Stomach (tissue), 9 donors: ENCODE measurements around the gene CAPZB. TPM values are rescaled to one million over a fixed set of nuclear protein-coding genes. Genes with fewer than 3 reads are reported as not detected.

Experiments
- DNase-seq, 2 donors: peaks; one replicate each; pipeline versions ENCODE4 v3.0.0 to v3.0.0-alpha.2; 2013 to 2019
- H3K27ac ChIP-seq, 5 donors: fragments of 200-600 bp in 4 of 5; sonication (generic) in 4 of 5; one replicate each; pipeline ENCODE4 v1.5.1; 2013 to 2019; ENCODE audit warnings: mild to moderate bottlenecking in 1 of 5, moderate library complexity in 1 of 5
- H3K27me3 ChIP-seq, 3 donors: fragments of 200-600 bp; sonication (generic); one replicate each; pipeline ENCODE4 v1.5.1; 2017 to 2019; ENCODE audit warnings: mixed run types in 1 of 3
- H3K36me3 ChIP-seq, 4 donors: fragments of 200-600 bp; sonication (generic); 1 replicate in 3 of 4; 2 replicates in 1 of 4; pipeline ENCODE4 v1.5.1; 2016 to 2019
- H3K4me1 ChIP-seq, 4 donors: fragments of 200-600 bp; sonication (generic); one replicate each; pipeline ENCODE4 v1.5.1; 2016 to 2019
- H3K4me3 ChIP-seq, 4 donors: fragments of 200-600 bp; sonication (generic) in 3 of 4; one replicate each; pipeline ENCODE4 v1.5.1; 2016 to 2019; ENCODE audit warnings: mild to moderate bottlenecking in 1 of 4
- H3K9me3 ChIP-seq, 4 donors: fragments of 200-600 bp; sonication (generic); one replicate each; pipeline ENCODE4 v1.5.1; 2016 to 2019
- CTCF ChIP-seq, 7 experiments: fragments of 450-650 bp in 4 of 7; fragments of 200-600 bp in 3 of 7; sonication (generic) in 3 of 7; IDR thresholded peaks; one replicate each; pipeline ENCODE4 v1.5.1; 2016 to 2019; ENCODE audit warnings: antibody characterized with exemption in 7 of 7, control low read depth in 2 of 7, mild to moderate bottlenecking in 1 of 7
- EP300 ChIP-seq: sonication (generic); formaldehyde crosslinking; IDR thresholded peaks from one replicate; pipeline ENCODE4 v1.6.1; 2017; ENCODE audit warnings: antibody characterized with exemption
- POLR2A ChIP-seq, 4 donors: fragments of 450-650 bp; IDR thresholded peaks; one replicate each; pipeline ENCODE4 v1.6.1; 2016; ENCODE audit warnings: antibody characterized with exemption in 4 of 4, control low read depth in 2 of 4, mild to moderate bottlenecking in 1 of 4, moderate library complexity in 1 of 4
- POLR2AphosphoS5 ChIP-seq, 3 donors: sonication (generic); formaldehyde crosslinking; IDR thresholded peaks; one replicate each; pipeline ENCODE4 v1.6.1; 2016; ENCODE audit warnings: antibody characterized with exemption in 3 of 3
- WGBS, 5 donors: extraction: QIAGEN DNeasy Blood & Tissue Kit in 3 of 5; methylation state at CpG; one replicate each; pipeline versions ENCODE4 v1.1.5 to v1.1.7; 2013 to 2018; 5-methylcytosine and 5-hydroxymethylcytosine counted together
- intact Hi-C: fragments of 100-400 bp; cut with DNase I; formaldehyde crosslinking; loops from one replicate; pipeline ENCODE4 v1.15.1; 2023; ENCODE audit warnings: low total_unique reads
- polyA plus RNA-seq, 3 donors: library from polyadenylated mRNA; stranded (reverse); fragments of 200-250 nt; gene quantifications; one replicate each; pipeline ENCODE4 v1.2.3, GENCODE V29; 2013
- total RNA-seq, 5 donors: library from RNA; depleted of rRNA; stranded (reverse); fragments of >200 nt; gene quantifications; one replicate each; pipeline versions ENCODE4 v1.1.0 to v1.2.3, GENCODE V29; 2014 to 2016
- donor health status: healthy with polysubstance abuse.
- donor health status: Bipolar disorder and iron deficiency.
- donor health status: healthy.

The CAPZB gene
- total and polyA plus RNA-seq, 8 donors, result 84.9 to 345 (median 155) TPM

- WGBS, 5 donors, result 83 to 88% (median 84%) methylated on average over 9 to 10 of the region's 10 CpGs
- peaks cover 19 to 74% (median 55%) of the 10 kb centered on the region in 4 donors for H3K4me1 ChIP-seq
- intact Hi-C loops, result no loop called here
- H3K4me3 ChIP-seq, result no peak overlapping the region
- no peaks in the 10 kb centered on the region for H3K27me3 ChIP-seq
- DNase-seq, result no peak
- TF ChIP-seq CTCF (IDR thresholded peaks at IDR 0.05) (no peak), POLR2AphosphoS5 (IDR thresholded peaks at IDR 0.05) (no peak), POLR2A (IDR thresholded peaks at IDR 0.05) (no peak), EP300 (no peak)
- H3K9me3 ChIP-seq, result no peaks in the 10 kb centered on the region
- no peak overlapping the region for H3K27ac ChIP-seq
- peaks cover 0 to 22% (median 17%) of the 10 kb centered on the region in 4 donors for H3K36me3 ChIP-seq
Measured at GRCh38 chr1:19313961-19314882, 171.1 kb downstream of the CAPZB start.

GRCh38 chr1:19313636-19313959 is 171.7 kb downstream of the CAPZB start:
- DNase-seq, result no peak
- TF ChIP-seq POLR2AphosphoS5 (IDR thresholded peaks at IDR 0.05), result no peak
- TF ChIP-seq POLR2A (IDR thresholded peaks at IDR 0.05), result no peak
- TF ChIP-seq EP300, result no peak
- TF ChIP-seq CTCF (IDR thresholded peaks at IDR 0.05), result no peak
- 83 to 87% (median 86%) methylated on average over 4 of the region's 4 CpGs for WGBS, 5 donors
- H3K9me3 ChIP-seq, result no peaks in the 10 kb centered on the region
- intact Hi-C loops, result no loop called here
- H3K36me3 ChIP-seq, result peaks cover 0 to 17% (median 11%) of the 10 kb centered on the region in 4 donors
- H3K27ac ChIP-seq, result peak overlapping the region in 2 of 5 donors; percentile 91
- H3K27me3 ChIP-seq, result no peaks in the 10 kb centered on the region
- H3K4me3 ChIP-seq, result peak overlapping the region in 1 of 4 donors; percentile 93
- H3K4me1 ChIP-seq, result peaks cover 19 to 77% (median 59%) of the 10 kb centered on the region in 4 donors

GRCh38 chr1:19312782-19313635 is 172.3 kb downstream of the CAPZB start:
- TF ChIP-seq POLR2A (IDR thresholded peaks at IDR 0.05), result no peak
- TF ChIP-seq POLR2AphosphoS5 (IDR thresholded peaks at IDR 0.05), result no peak
- TF ChIP-seq CTCF (IDR thresholded peaks at IDR 0.05), result no peak
- no peak for TF ChIP-seq EP300
- no peak for DNase-seq
- Histone ChIP-seq H3K4me1 (peaks cover 19 to 77% (median 59%) of the 10 kb centered on the region in 4 donors), H3K36me3 (peaks cover 3 to 17% (median 10%) of the 10 kb centered on the region in 4 donors), H3K27me3 (no peaks in the 10 kb centered on the region), H3K27ac (peak overlapping the region; percentile 87 to 95 (median 91)), H3K4me3 (peak overlapping the region; percentile 67 to 93 (median 88)), H3K9me3 (no peaks in the 10 kb centered on the region)
- intact Hi-C loops, result no loop called here
- 31 to 44% (median 34%) methylated on average over 17 to 20 of the region's 20 CpGs for WGBS, 5 donors
